Measurements from ENCODE around the gene LYPD6.
"Not testable (repeated sequence)": the region's sequence is repeated elsewhere in the genome, so short reads cannot be mapped to it uniquely, and the experiment has no call there.

Gene LYPD6, protein sequence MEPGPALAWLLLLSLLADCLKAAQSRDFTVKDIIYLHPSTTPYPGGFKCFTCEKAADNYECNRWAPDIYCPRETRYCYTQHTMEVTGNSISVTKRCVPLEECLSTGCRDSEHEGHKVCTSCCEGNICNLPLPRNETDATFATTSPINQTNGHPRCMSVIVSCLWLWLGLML

DNA sequence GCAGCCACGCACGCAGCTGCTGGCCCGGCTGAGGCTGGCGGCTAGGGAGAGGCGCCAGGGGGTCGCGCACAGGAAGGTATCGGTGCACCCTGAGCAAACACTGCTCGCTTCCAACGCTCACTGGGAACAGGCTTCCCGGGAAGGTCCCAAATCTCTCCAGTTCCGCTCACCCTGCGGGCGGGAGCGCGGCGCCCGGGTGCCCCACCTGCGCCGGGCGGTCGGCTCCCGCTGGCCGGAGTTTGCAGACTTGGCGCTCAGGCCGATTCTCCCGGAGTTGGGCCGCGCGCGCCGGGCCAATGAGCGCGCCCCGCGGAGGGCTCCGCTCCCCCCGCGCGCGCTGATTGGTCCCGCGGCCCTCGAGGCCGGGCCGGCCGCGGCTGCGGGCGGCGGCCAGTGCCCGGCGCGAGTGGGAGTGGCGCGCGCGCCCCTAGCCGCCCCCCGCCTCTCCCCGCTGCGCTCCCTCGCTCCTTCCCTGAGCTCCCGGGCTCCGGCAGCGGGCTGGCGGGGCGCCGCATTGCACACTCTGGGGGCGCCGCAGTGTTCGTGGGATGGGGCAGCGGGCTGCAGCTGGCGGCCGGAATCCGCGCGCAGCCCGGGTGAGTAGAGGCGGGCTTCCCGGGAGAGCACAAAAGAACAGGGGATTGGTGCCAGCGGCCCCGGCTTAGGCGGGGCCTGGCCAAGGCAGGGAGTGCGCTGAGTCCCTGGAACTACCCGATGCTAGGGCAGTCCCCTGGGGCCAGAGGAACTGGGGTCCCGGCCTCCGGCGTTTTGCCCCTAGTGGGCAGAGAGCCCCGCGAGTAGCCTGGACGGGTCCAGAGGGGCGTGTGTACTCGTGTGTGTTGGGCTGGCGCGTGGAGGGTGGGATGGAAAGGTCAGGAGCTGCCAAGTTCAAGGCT lies at the start of gene LYPD6:
Gene LYPD6, plus strand, starts transcription at position 461 of the 896 bp plus-strand sequence. CDS start 107,122 bp downstream, outside the sequence.
- peak; percentile 49 to 60 for DNase-seq

DNA sequence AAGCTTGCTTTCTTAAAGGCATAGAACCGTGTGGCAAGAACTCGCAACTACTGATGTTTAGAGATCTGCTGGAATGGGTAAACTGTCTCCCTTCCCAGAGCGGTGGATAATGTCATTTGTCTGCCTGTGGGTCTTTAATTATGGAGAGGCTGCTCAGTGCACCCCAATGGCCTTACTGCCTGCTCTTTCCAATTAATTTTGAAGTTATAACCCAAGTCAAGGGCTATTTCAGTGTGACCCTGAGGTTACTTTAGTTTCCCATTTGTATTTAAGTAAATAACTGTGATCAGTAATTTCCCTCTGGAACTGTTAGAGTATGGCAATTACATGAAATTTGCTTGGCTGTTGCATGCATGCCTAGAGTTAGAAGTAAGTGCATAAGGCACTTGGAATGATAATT lies 48.9 kb upstream of the LYPD6 start:
- no peak for DNase-seq

DNA sequence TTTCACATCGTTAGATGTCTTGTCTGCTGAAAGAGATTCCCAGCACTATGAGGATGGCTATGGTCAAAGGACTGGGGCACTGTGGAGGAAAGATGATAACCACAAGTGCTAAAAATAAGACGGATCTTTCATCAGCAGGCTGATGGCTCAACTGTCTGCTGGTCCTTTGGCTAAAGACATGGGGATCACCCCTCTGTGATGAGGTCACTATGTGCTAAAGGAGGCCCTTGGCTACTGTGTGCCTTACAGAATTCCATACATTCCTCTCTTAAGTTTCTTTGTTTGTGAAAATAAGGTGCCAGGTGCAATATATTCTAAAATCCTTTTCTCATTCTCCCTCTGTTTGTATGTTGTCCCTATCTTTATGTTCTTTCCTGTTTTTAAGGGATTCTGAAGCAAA lies 39.7 kb upstream of the LYPD6 start:
- no peak for DNase-seq

DNA sequence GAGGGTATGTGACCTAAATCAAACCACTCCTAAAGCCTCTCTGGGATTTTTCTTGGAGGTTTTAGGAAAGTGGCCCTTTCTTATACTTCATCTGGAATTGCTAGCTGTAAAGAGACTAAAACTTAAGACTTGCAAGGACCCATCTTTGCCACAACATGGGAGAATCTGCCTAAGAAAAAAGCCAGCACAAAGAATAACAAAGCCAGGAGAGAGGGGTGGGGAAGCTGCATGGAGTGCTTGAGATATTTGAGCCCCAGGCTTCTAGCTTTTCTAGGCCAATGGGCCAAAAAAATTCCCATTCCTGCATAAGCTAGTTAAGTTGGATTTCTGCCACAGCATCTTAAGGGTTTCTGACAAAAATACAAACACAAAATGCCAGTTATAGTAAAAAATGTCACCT lies 38.5 kb upstream of the LYPD6 start:
- no peak for DNase-seq

DNA sequence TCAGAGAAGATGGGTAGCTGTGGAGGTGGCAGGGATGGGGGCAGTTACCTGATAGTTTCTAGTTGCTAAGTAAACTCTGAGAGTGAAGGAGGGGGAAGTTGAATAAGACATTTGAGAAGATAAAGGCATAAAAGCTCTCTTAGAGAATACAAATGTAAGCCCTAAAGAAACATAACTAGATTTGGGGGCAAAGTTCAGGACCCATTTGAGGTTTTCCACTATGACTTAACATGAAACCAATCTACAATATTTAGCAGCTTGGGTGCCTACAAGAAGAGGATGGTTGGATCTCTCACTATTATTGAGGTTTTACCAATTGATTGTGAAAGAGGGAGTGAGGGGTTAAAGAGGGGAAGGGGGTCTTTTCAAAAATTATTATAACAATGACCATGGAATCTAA lies 34.4 kb upstream of the LYPD6 start:
- no peak for DNase-seq

DNA sequence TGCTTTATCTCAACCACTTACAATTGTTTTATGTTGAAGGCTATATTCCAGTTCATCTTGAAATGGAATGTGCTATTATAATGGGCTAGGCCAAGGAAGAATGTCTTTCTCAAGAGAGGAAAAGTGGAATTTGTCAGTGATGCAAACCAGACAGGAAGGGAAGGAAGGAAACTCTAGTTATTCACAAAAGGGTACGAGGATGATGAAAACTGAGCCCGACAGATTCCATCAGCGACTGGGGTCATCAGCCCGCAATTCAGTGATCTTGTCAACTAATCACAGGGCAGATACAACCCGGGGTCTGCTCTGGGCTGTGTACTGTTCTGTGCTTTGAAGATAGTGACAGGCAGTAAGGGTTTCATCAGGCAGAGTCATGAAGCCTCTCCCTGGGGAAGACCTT lies 23.4 kb upstream of the LYPD6 start:
- no peak for DNase-seq

DNA sequence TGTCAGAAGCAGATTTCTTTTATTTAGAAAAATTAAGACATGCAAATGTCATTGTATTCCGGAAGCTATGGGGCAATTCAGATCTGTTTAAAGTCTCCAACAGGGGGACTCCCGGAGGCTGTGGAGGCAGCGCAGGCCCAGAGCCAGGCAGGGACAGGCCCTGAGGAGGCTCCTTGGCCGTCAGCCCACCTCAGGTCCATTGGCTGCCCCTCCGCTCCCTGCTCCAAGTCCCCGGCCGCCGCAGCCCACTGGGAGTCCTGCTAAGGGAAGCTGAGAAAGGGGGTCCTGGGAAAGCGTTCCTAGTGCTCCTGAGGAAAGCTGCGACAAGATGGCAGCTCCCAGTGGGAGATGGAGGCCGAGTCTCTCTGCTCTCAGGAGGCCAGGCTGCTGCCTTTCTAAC lies 20.0 kb upstream of the LYPD6 start:
- DNase-seq, result no peak

DNA sequence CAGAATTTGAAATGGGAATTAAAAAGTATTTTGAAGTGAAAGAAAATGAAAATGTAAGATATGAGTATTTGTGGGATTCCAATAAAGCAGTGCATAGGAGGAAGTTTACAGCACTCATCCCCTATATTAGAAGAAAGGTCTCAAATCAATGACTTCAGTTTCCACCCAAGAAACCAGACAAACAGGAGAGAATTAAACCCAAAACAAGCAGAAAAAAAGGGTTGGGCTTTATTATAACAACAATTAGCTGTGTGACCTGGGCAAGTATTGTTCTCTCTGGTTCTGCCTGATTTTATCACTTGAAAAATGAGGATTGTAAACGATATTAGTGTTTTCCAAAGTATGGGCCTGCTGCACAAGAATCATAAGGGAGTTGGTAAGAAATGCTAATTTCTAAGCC lies 18.3 kb upstream of the LYPD6 start:
- no peak for DNase-seq

DNA sequence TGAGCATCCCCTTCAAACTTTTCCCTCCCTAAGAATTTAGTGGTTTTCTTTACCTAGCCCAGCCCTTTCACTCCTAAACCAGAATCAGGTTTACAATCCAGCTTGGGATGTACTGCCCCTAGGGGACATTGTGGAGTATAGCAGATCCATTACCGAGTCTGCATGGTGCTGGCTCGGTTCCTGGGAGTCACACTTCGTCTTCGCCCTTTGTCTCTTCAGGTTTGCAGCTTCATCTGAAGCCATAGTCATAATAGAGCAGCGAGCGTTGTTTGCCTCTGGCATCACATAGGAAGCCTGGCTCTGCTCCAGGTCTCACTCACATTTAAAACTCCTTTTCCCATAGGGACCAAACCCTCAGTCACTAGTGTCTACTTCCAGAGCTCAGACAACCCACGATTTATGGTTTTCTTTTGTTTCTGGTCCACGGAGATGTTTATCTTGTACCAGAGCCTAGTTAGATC lies 16.8 kb upstream of the LYPD6 start:
- DNase-seq, result peak in 1 of 2 experiments; percentile 42

DNA sequence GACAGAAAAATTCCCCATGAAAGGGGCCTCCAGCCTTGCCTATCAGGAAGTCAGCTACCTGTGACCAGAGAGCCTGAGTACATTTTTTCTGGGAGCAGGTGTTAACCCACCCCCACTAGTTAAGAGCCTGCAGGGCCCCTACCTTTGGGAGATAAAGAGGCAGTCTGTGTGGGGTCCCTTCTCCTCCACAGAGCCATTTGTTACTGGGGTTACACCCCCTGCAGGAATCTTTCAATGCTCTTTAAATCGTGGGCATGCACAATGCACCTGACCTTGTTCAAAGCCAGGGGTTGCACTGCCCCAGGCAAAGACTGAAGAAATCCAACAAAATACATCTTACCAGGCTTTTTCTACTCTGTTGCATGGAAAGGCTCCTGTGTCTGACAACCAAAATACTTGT lies 15.7 kb upstream of the LYPD6 start:
- no peak for DNase-seq

DNA sequence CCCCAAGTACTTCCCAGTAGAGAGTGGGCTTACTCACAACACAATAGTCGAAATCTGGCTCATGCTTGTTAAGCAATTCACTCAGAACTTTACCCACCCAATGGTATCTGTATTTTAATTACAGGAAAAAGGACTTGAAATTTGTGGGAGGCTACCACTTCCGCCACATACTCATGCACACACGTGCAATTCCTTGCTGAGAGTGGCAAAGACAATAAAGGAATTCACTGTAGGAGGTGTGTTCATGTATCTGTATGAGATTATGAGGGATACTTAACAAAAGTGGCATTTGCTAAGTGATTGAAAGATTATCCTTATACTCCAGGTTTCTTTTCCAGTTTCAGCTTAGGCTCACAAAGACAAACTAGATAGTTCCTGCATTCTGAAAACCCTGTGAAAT lies 14.9 kb upstream of the LYPD6 start:
- no peak for DNase-seq

DNA sequence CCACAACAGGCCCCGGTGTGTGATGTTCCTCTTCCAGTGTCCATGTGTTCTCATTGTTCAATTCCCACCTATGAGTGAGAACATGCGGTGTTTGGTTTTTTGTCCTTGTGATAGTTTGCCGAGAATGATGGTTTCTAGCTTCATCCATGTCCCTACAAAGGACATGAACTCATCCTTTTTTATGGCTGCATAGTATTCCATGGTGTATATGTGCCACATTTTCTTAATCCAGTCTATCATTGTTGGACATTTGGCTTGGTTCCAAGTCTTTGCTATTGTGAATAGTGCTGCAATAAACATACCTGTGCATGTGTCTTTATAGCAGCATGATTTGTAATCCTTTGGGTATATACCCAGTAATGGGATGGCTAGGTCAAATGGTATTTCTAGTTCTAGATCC lies 11.8 kb upstream of the LYPD6 start:
- not testable (repeated sequence) for DNase-seq

DNA sequence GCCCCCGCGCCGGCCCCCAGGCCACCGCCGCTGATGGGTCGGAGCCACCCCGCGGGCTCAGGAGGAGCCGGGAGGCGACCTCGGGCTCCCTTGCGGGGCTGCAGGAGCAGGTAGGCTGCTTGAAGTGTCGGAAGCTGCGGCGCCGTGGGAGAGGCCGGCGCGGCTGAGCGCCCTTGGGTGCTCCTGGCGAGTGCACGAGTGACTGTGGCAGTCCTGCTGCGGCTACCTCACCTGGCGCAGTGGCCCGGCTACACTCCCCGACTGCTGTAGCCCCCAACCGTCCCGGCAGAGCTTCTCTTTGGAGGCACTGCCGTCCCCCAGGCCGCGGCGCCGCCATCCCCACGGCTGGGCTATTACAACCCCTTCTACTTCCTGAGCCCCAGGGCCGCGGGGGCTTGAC lies 10.0 kb upstream of the LYPD6 start:
- no peak for DNase-seq

DNA sequence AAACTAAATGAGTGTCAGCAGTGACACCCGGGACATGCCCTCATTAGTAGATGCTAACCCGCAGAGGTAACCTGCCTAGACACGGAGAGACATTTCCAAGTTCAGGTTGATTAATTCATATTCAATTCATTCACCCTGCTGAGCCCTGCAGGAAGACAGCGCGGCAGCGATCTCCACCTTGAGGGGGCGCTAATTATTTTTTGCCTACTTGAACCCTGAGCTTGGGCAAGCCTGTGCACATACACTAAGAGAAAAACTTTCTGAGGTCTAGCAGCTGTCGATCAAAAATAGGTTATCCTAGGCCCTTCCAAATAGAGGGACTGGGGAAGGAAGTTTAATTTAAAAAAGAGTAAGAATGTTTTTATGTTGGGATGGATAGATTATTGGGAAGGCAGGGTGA lies 1.3 kb upstream of the LYPD6 start:
- DNase-seq, result no peak

DNA sequence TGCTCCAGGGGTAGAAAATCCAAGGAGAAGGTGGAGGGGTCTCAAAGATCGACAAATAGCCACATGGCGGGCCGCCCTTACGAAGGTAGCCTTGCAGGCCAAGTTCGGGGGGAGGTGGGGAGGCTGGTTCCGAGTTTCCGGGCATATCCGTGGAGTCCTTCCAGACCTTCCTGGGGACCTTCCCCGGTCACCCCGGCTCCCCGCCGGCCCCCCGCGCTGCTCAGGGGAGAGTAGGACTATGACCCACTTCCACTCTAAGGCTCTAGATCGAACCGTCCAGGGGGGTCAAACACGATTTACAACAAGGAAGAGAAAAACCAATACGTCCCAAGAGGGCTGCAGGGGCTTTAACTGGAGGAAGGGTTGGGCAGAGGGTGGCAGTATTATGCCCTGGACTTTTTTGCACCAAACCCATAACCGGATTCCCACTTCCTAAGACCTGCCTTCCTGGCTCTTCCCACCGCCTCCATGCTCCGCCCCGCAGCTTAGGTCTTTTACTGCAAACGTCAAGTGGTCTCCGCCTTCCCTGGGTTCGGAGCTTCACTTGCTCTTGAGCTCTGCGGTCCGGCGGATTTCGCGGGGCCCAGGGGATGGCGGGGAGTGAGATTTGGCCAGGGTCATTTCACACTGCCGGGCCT lies 779 bp upstream of the LYPD6 start:
- peak; percentile 42 to 76 for DNase-seq

DNA sequence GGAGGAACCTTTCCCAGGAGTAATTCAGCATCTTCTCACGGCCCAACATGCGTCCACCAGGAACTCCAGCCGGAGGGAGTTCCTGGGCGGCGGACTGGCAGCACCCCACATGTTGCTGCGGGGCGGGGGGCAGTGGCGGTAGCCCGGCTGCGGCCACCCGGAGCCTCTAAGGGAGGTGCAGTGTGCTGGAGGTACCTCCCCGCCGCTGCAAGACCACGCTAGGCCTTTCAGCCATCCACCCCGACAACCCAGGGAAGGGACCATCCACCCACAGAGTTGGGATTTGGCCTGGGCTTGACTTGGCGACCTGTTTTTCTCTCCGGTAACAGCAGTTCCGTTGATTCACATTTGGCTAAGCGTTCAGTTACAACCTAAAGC lies 625 bp downstream of the LYPD6 start:
- no peak for DNase-seq

DNA sequence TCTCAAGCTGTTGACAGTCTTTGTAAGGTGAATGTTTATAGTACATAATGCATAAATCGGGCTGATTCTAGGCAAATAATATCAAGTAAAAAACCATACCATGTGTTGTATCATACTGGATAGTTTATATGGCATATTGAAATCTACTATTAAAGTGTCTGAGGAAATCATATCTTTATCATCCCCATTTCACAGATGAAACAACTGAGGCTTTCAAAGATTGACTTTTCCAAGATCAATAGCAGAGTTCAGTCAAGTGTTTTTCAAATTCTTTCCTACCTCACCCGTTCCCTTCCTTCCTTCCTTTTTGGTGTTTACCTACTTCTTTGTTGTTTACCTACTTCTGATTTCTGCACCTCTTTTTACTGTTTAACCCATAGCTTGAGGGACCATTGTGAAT lies 2.0 kb downstream of the LYPD6 start:
- no peak for DNase-seq

DNA sequence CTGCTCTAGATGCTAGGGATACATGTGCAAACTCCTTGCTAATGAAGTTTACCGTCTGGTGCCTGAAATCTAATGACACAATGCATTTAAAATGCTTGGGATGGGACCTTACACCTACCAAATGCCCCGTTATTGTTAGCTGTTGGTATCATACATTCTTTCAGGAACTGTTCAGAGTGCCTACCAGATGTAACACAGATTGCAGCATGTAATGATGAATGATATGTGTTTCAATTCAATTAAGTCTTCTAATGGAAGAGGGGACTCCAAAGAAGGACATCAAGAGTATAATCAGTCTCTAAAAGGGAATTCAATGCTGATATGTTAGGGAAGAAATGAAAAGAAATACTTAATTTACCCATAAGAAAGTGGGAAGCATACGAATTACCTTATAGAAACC lies 3.2 kb downstream of the LYPD6 start:
- DNase-seq, result no peak

DNA sequence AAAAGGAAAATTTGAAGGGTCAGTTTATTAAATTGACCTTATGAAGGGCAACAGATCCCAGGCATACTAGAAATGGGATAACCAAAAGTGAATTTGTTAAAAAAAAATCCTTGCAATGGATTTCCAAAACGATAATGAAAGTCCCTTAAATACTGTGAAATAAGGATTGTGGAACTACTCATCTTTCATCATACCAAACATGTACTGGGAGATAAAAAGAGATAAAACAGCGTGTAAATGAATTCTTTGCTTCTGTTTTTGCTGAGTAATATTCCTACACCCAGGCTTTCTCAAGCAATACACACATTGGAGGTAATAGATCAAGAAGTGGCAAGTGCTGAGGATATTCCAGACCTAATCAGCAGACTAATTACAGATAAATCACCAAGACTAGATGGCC lies 3.8 kb downstream of the LYPD6 start:
- DNase-seq, result no peak

DNA sequence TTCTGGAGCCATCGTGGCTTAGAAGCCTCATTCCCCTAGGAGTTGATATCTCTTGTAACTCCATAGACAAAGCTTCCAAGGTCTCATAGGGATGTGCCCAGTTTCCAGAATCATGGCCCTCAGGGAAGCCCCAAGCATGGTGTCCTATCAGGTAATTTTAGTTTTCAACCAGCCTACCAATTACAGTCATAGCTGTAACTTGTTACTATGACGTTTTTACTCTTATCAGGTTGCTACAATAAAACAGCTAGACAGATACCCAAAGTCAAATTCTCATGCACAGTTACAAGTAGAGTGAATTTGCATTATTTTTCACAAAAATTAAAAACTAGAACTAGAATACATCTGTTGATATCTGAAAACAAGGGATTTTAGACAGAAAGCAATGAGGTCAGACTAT lies 8.9 kb downstream of the LYPD6 start:
- DNase-seq, result no peak

DNA sequence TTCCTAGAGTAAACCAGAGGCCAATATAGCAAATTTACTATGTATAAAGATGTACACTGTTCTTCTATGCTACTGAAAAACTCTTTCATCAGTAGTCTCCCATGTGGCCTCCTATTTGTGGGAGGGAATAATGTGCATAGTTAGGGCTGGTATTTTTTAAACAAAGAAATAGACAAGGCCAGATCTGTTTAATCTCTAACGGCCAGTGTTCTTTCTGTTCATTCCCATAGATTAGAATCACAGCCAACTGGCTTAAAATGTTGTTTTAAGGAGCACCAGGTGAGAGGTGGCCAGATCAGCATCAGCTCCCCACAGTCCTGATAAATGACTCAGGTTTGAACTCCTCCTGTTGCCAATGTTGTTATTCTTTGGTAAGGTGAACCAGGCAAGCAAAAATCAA lies 12.1 kb downstream of the LYPD6 start:
- DNase-seq, result no peak

DNA sequence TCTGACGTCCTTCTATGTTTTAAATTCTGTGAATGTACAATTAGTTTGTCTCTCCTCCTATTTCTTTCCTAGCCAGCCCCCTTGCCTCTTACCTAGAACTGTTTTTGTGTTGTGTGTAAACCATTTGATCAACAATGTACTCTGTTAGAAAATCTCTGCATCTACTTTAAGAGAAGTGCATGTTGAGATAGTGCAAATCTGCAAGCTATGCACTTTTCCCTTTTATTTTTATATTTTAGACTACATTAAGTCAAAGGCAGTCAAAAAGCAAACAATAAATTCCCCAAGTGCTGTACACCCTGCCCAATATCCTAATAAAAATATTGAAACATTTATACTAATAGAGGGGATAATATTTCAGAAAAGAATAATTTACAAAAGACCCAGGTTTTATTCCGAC lies 13.7 kb downstream of the LYPD6 start:
- no peak for DNase-seq

DNA sequence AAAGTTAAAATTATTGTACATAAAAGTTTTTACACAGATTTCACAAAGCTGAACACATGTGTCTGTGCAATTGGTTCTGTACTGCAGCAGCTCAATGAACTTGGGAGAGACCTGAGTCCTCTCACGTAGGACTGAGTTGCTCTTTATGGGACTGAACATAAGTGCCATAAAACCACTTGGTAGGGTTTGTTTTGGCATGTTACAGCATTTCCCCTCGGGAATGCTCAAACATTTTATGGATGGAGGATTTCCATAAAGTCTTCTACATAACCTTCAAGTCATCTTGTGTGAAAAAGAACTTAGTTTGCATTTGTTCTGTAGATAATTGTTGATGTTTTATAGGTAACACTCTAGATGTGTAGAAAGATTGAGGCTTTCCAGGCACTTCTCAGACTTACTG lies 15.9 kb downstream of the LYPD6 start:
- DNase-seq, result no peak

DNA sequence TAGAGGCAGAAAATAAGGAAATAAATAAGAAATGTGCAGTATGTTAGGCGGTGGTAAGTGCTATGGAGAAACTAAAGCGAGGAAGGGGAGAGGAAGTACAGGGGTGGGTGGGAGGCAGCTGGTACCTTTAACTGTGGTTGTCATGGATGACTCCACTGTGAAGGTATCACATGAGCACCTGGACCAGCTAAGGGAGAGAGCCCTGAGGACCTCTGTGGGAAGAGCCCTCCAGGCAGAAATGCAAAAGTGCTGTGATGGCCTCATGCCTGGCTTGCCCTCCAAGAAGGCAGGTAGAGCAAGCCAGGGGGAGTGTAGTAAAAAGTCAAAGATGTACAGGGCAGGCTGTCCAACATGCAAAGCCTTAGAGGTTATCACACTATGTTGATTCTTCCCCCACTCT lies 17.9 kb downstream of the LYPD6 start:
- DNase-seq, result no peak
